ENCODE results near the gene OAT.

- TF ChIP-seq, protein P1, sequence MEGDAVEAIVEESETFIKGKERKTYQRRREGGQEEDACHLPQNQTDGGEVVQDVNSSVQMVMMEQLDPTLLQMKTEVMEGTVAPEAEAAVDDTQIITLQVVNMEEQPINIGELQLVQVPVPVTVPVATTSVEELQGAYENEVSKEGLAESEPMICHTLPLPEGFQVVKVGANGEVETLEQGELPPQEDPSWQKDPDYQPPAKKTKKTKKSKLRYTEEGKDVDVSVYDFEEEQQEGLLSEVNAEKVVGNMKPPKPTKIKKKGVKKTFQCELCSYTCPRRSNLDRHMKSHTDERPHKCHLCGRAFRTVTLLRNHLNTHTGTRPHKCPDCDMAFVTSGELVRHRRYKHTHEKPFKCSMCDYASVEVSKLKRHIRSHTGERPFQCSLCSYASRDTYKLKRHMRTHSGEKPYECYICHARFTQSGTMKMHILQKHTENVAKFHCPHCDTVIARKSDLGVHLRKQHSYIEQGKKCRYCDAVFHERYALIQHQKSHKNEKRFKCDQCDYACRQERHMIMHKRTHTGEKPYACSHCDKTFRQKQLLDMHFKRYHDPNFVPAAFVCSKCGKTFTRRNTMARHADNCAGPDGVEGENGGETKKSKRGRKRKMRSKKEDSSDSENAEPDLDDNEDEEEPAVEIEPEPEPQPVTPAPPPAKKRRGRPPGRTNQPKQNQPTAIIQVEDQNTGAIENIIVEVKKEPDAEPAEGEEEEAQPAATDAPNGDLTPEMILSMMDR (conservative IDR thresholded peaks at IDR 0.05; ENCODE audit: low read depth, low read length) = no peak
- TF ChIP-seq EZH2 (IDR thresholded peaks at IDR 0.05; ENCODE audit: low read length, unreplicated experiment) (no peak), EZH2phosphoT487 (IDR thresholded peaks at IDR 0.05; ENCODE audit: borderline replicate concordance, low read length) (no peak)
Measured at GRCh38 chr10:124436191-124436638, 17.5 kb upstream of the OAT start.

Data from PC-3 (cell line).